Adipose tissue (tissue), 3 donors: ENCODE measurements around the gene MCCD1. TPM values are rescaled to one million over a fixed set of nuclear protein-coding genes. Genes with fewer than 3 reads are reported as not detected.

ENCODE experiments used
- H3K27ac ChIP-seq: one replicate; pipeline ENCODE4 v1.5.1; 2013; ENCODE audit warnings: low read depth, low read length
- WGBS, 3 donors: extraction: QIAGEN DNeasy Blood & Tissue Kit; methylation state at CpG; one replicate each; pipeline ENCODE4 v1.1.7; 2013; 5-methylcytosine and 5-hydroxymethylcytosine counted together
- polyA plus RNA-seq, 3 donors: library from polyadenylated mRNA; stranded (reverse); fragments of 200-250 nt; gene quantifications; one replicate each; pipeline ENCODE4 v1.2.3, GENCODE V29; 2013
- donor health status: healthy with polysubstance abuse.
- donor health status: Bipolar disorder and iron deficiency.
- donor health status: healthy.

MCCD1 gene
- polyA plus RNA-seq, 3 donors, result not detected

GRCh38 chr6:31578184-31579118, 49.7 kb downstream of the MCCD1 start:
- H3K27ac ChIP-seq, result no peak overlapping the region
- whole genome bisulfite sequencing, 3 donors, result 71 to 86% (median 84%) methylated on average over 12 of the region's 12 CpGs

- WGBS, 3 donors, result 88 to 98% (median 90%) methylated on average over 3 of the region's 3 CpGs
- H3K27ac ChIP-seq, result no peak overlapping the region
Measured at GRCh38 chr6:31579119-31579505, 50.4 kb downstream of the MCCD1 start.

Other genes with a start within 250 kb of the MCCD1 start
- gene HLA-B, start 171.8 kb upstream of the MCCD1 start, polyA plus RNA-seq, result 1,000 to 10,000 TPM in 1 of 3 donors, 100 to 1,000 TPM in 2; 379 to 1,027 (median 723) TPM
- gene MICA, start 125.4 kb upstream of the MCCD1 start, polyA plus RNA-seq, result 10 to 100 TPM; 12.0 to 14.8 (median 14.3) TPM
- 1 to 10 TPM in 1 of 3 donors, under 1 TPM in 2; 0.53 to 3.3 (median 0.95) TPM for gene MICB, start 30.8 kb upstream of the MCCD1 start, polyA plus RNA-seq
- 100 to 1,000 TPM; 315 to 359 (median 351) TPM for gene DDX39B, start 13.0 kb downstream of the MCCD1 start, polyA plus RNA-seq
- gene ATP6V1G2, start 17.6 kb downstream of the MCCD1 start, polyA plus RNA-seq, result 1 to 10 TPM in 1 of 3 donors, under 1 TPM in 2; 0.48 to 1.8 (median 0.81) TPM
- 10 to 100 TPM; 21.5 to 40.3 (median 25.0) TPM for gene NFKBIL1, start 18.6 kb downstream of the MCCD1 start, polyA plus RNA-seq
- gene LTA, start 43.3 kb downstream of the MCCD1 start, polyA plus RNA-seq, result under 1 TPM in 2 of 3 donors, not detected in 1; 0.08 to 0.21 TPM
- gene TNF, start 46.6 kb downstream of the MCCD1 start, polyA plus RNA-seq, result 1 to 10 TPM in 1 of 3 donors, under 1 TPM in 2; 0.16 to 1.1 (median 0.56) TPM
- gene LTB, start 53.5 kb downstream of the MCCD1 start, polyA plus RNA-seq, result 1 to 10 TPM; 1.9 to 6.7 (median 5.3) TPM
- gene LST1, start 57.3 kb downstream of the MCCD1 start, polyA plus RNA-seq, result 10 to 100 TPM in 2 of 3 donors, 1 to 10 TPM in 1; 3.1 to 41.1 (median 32.1) TPM
- under 1 TPM in 2 of 3 donors, not detected in 1; 0.14 to 0.39 TPM for gene NCR3, start 64.0 kb downstream of the MCCD1 start, polyA plus RNA-seq
- gene AIF1, start 86.3 kb downstream of the MCCD1 start, polyA plus RNA-seq, result 100 to 1,000 TPM in 1 of 3 donors, 10 to 100 TPM in 1, 1 to 10 TPM in 1; 7.9 to 180 (median 63.1) TPM
- 100 to 1,000 TPM in 2 of 3 donors, 10 to 100 TPM in 1; 47.8 to 112 (median 110) TPM for gene PRRC2A, start 91.8 kb downstream of the MCCD1 start, polyA plus RNA-seq
- 100 to 1,000 TPM; 109 to 202 (median 189) TPM for gene BAG6, start 123.7 kb downstream of the MCCD1 start, polyA plus RNA-seq
- 1 to 10 TPM; 2.0 to 6.5 (median 3.6) TPM for gene APOM, start 126.9 kb downstream of the MCCD1 start, polyA plus RNA-seq
- 10 to 100 TPM in 2 of 3 donors, 1 to 10 TPM in 1; 8.8 to 17.0 (median 14.1) TPM for gene C6orf47, start 131.8 kb downstream of the MCCD1 start, polyA plus RNA-seq
- gene GPANK1, start 136.0 kb downstream of the MCCD1 start, polyA plus RNA-seq, result 10 to 100 TPM in 2 of 3 donors, 1 to 10 TPM in 1; 9.7 to 16.6 (median 14.0) TPM
- 100 to 1,000 TPM; 103 to 186 (median 172) TPM for gene CSNK2B, start 137.1 kb downstream of the MCCD1 start, polyA plus RNA-seq
- 1 to 10 TPM; 4.2 to 9.8 (median 4.8) TPM for gene LY6G5B, start 141.0 kb downstream of the MCCD1 start, polyA plus RNA-seq
- gene LY6G5C, start 152.1 kb downstream of the MCCD1 start, polyA plus RNA-seq, result 1 to 10 TPM; 1.2 to 3.5 (median 2.4) TPM
- gene ABHD16A, start 174.4 kb downstream of the MCCD1 start, polyA plus RNA-seq, result 10 to 100 TPM; 28.5 to 39.8 (median 30.5) TPM
- gene LY6G6F, start 177.9 kb downstream of the MCCD1 start, polyA plus RNA-seq, result under 1 TPM in 1 of 3 donors, not detected in 2; 0.45 TPM
- not detected for gene LY6G6D, start 186.4 kb downstream of the MCCD1 start, polyA plus RNA-seq
- gene LY6G6C, start 192.8 kb downstream of the MCCD1 start, polyA plus RNA-seq, result under 1 TPM in 1 of 3 donors, not detected in 2; 0.16 TPM
- under 1 TPM in 2 of 3 donors, not detected in 1; 0.06 to 0.22 TPM for gene MPIG6B, start 194.4 kb downstream of the MCCD1 start, polyA plus RNA-seq
- 100 to 1,000 TPM in 2 of 3 donors, 10 to 100 TPM in 1; 21.9 to 213 (median 122) TPM for gene DDAH2, start 200.3 kb downstream of the MCCD1 start, polyA plus RNA-seq
- gene CLIC1, start 207.6 kb downstream of the MCCD1 start, polyA plus RNA-seq, result 100 to 1,000 TPM; 140 to 335 (median 301) TPM
- 1 to 10 TPM; 2.4 to 4.4 (median 3.9) TPM for gene MSH5, start 211.0 kb downstream of the MCCD1 start, polyA plus RNA-seq
- 1 to 10 TPM in 1 of 3 donors, under 1 TPM in 1, not detected in 1; 0.51 to 1.4 TPM for gene SAPCD1, start 233.7 kb downstream of the MCCD1 start, polyA plus RNA-seq
- 1 to 10 TPM in 1 of 3 donors, under 1 TPM in 1, not detected in 1; 0.61 to 2.1 TPM for gene VWA7, start 248.4 kb downstream of the MCCD1 start, polyA plus RNA-seq